ENCODE measurements around the gene ARID1B. TPM values are rescaled to one million over a fixed set of nuclear protein-coding genes. Genes with fewer than 3 reads are reported as not detected.

Gene ARID1B
- total and polyA plus RNA-seq, 2 of the 13 experiments (the other 11 are each of a cell fraction or from before 2014, with no cell fraction given) = 20.1 to 32.6 TPM

GRCh38 chr6:156778454-156779205 lies 1.5 kb downstream of the ARID1B start (continued):
- no peak for TF ChIP-seq NCOA2 (CRISPR knock-in tag; IDR thresholded peaks at IDR 0.05)
- no peak for TF ChIP-seq SMARCC2 (IDR thresholded peaks at IDR 0.05)
- TF ChIP-seq PAXIP1 (CRISPR knock-in tag; conservative IDR thresholded peaks at IDR 0.05) = no peak
- peak; percentile 30; the same call in 1 of the 2 replicates for TF ChIP-seq SIN3A (IDR thresholded peaks at IDR 0.05; ENCODE audit: borderline replicate concordance, low read depth, low read length)
- TF ChIP-seq TFE3 (CRISPR knock-in tag; IDR thresholded peaks at IDR 0.05) = no peak
- TF ChIP-seq ZNF776 (CRISPR knock-in tag; IDR thresholded peaks at IDR 0.05) = no peak
- TF ChIP-seq SALL1 (CRISPR knock-in tag; IDR thresholded peaks at IDR 0.05) = peak; percentile 13; the same call in 1 of the 2 replicates
- no peak for TF ChIP-seq ZNF484 (CRISPR knock-in tag; IDR thresholded peaks at IDR 0.05; ENCODE audit: borderline replicate concordance, low read depth)
- TF ChIP-seq UBTF (CRISPR knock-in tag; IDR thresholded peaks at IDR 0.05) = no peak; the same call in 1 of the 2 replicates
- TF ChIP-seq POLR2G (IDR thresholded peaks at IDR 0.05; ENCODE audit: low read depth, low read length) = 0 out of 2 replicates have a peak, but pooled peaks have one; percentile 1
- no peak for TF ChIP-seq FOXA3 (CRISPR knock-in tag; IDR thresholded peaks at IDR 0.05)
- peak; percentile 24; the same call in 1 of the 2 replicates for TF ChIP-seq ZSCAN31 (CRISPR knock-in tag; IDR thresholded peaks at IDR 0.05; ENCODE audit: low read depth)
- no peak for TF ChIP-seq HNF1A (IDR thresholded peaks at IDR 0.05; ENCODE audit: low read depth)
- 0 out of 2 replicates have a peak, but pooled peaks have one; percentile 13 for TF ChIP-seq HNF1A (CRISPR knock-in tag; IDR thresholded peaks at IDR 0.05; ENCODE audit: borderline replicate concordance)
- peak; percentile 87 for TF ChIP-seq YY1 (IDR thresholded peaks at IDR 0.05; ENCODE audit: insufficient read depth, insufficient replicate concordance, low read depth, low read length)
- TF ChIP-seq SNAPC2 (CRISPR knock-in tag; IDR thresholded peaks at IDR 0.05) = no peak
